Calu3 (cell line): Measurements from ENCODE around the gene BUB1B. TPM values are rescaled to one million over a fixed set of nuclear protein-coding genes. Genes with fewer than 3 reads are reported as not detected.

Source experiments
- BruUV-seq: library from RNA; stranded (reverse); fragments of 400-500 nt; replicated peaks from 2 replicates; lab custom pipeline; 2021; lab: Mats Ljungman, UMichigan
- CTCF ChIA-PET: fragments of 300-600 bp; sonication (Branson Sonifier 250); formaldehyde crosslinking; loops from one replicate; lab custom pipeline; 2022; ENCODE audit warnings: antibody characterized with exemption; lab: Charles Lee
- DNase-seq: peaks from one replicate; pipeline ENCODE4 v3.0.0; 2022
- H3K27ac Mint-ChIP-seq: one replicate; pipeline ENCODE4 v1.8.0; 2022; ENCODE audit warnings: mixed read lengths; ENCODE audit not compliant: unreplicated experiment
- H3K27me3 Mint-ChIP-seq: one replicate; pipeline ENCODE4 v1.8.0; 2022; ENCODE audit warnings: mixed read lengths; ENCODE audit not compliant: unreplicated experiment
- H3K36me3 Mint-ChIP-seq: one replicate; pipeline ENCODE4 v1.8.0; 2022; ENCODE audit warnings: mild to moderate bottlenecking, moderate library complexity, mixed read lengths; ENCODE audit not compliant: insufficient read depth, unreplicated experiment
- H3K4me1 Mint-ChIP-seq: one replicate; pipeline ENCODE4 v1.8.0; 2022; ENCODE audit warnings: mild to moderate bottlenecking, low read depth, mixed read lengths; ENCODE audit not compliant: unreplicated experiment
- H3K4me3 Mint-ChIP-seq: one replicate; pipeline ENCODE4 v1.8.0; 2022; ENCODE audit warnings: mild to moderate bottlenecking, low read depth, moderate library complexity, mixed read lengths; ENCODE audit not compliant: unreplicated experiment
- H3K9me3 Mint-ChIP-seq: one replicate; pipeline ENCODE4 v1.8.0; 2022; ENCODE audit warnings: low read depth, mixed read lengths; ENCODE audit not compliant: unreplicated experiment
- intact Hi-C: fragments of 100-400 bp; cut with micrococcal nuclease; formaldehyde crosslinking; loops from one replicate; pipeline ENCODE4 v1.10.0; 2022; ENCODE audit not compliant: unreplicated experiment
- total RNA-seq: library from RNA; stranded (reverse); gene quantifications from 2 replicates; pipeline ENCODE4 v1.2.3, GENCODE V29; 2022
- TF ChIP-seq, protein P1 (sequence below): fragments of 200-600 bp; IDR thresholded peaks from one replicate; pipeline ENCODE4 v1.8.0; 2022; ENCODE audit warnings: antibody characterized with exemption; ENCODE audit not compliant: unreplicated experiment

BUB1B gene
- total RNA-seq, 1 experiment from 2014 or later = 41.8 TPM

DNA sequence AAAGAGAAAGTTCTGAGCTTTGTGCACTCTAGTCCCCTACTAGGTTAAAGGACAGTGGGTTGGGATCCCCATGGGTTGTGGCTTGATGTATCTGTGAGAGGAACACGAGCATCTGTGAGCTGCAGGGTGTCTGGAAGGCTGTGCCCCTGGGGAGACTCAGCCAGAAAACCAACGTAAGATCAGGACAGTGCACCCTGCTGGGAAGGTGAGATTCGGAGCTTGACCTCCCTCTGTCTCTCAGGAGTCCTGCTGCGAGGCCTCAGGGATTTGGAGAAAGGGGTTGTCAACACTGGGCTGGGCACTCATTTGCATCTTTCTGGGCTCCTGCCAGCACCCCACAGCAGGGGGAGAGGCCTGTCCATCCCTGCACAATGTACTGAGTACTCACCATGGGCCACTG lies 106.8 kb downstream of the BUB1B start:
- Mint-ChIP-seq H3K4me1 (no peaks in the 10 kb centered on the region), H3K27me3 (no peaks in the 10 kb centered on the region), H3K36me3 (no peaks in the 10 kb centered on the region), H3K4me3 (no peak overlapping the region), H3K9me3 (no peaks in the 10 kb centered on the region), H3K27ac (no peak overlapping the region)
- no peak for DNase-seq
- CTCF ChIA-PET = interaction anchor here (0.5 to 1.3 kb wide), 3 partner anchors 29 to 50 kb away, joined by 3 to 7 read pairs (median 3); partner anchors contain the start of gene PAK6
- no TSS peak for BruUV-seq
- intact Hi-C loops = no loop called here
- TF ChIP-seq, protein P1, sequence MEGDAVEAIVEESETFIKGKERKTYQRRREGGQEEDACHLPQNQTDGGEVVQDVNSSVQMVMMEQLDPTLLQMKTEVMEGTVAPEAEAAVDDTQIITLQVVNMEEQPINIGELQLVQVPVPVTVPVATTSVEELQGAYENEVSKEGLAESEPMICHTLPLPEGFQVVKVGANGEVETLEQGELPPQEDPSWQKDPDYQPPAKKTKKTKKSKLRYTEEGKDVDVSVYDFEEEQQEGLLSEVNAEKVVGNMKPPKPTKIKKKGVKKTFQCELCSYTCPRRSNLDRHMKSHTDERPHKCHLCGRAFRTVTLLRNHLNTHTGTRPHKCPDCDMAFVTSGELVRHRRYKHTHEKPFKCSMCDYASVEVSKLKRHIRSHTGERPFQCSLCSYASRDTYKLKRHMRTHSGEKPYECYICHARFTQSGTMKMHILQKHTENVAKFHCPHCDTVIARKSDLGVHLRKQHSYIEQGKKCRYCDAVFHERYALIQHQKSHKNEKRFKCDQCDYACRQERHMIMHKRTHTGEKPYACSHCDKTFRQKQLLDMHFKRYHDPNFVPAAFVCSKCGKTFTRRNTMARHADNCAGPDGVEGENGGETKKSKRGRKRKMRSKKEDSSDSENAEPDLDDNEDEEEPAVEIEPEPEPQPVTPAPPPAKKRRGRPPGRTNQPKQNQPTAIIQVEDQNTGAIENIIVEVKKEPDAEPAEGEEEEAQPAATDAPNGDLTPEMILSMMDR = no peak

DNA sequence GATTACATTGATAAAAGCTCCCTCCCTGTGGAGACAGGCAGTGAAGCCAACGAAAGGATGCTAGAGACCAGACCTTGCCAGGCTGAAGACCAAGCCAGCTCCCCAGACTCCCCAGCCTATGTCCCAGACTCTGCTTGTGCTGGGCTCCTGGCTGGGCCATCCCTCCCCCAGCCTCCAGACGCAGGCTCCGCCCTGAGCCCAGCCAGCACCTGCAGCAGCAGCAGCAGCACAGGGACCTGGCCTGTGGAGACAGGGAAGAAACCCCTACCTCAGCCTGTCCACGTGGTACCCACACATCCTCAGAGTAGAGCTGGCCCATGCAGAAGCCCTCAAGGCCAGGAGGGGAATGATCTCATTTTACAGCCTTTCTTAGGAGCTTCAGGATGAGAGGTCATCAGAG lies 108.7 kb downstream of the BUB1B start:
- Mint-ChIP-seq H3K27ac (no peak overlapping the region), H3K9me3 (no peaks in the 10 kb centered on the region), H3K36me3 (no peaks in the 10 kb centered on the region), H3K4me1 (no peaks in the 10 kb centered on the region), H3K4me3 (no peak overlapping the region), H3K27me3 (no peaks in the 10 kb centered on the region)
- no peak for DNase-seq
- TF ChIP-seq, protein P1 = no peak
- CTCF ChIA-PET = no interaction called here
- no TSS peak for BruUV-seq
- intact Hi-C loops = loop anchor here (5.0 kb wide), 1 partner anchor 222 kb away; no protein-coding TSS in a partner anchor

DNA sequence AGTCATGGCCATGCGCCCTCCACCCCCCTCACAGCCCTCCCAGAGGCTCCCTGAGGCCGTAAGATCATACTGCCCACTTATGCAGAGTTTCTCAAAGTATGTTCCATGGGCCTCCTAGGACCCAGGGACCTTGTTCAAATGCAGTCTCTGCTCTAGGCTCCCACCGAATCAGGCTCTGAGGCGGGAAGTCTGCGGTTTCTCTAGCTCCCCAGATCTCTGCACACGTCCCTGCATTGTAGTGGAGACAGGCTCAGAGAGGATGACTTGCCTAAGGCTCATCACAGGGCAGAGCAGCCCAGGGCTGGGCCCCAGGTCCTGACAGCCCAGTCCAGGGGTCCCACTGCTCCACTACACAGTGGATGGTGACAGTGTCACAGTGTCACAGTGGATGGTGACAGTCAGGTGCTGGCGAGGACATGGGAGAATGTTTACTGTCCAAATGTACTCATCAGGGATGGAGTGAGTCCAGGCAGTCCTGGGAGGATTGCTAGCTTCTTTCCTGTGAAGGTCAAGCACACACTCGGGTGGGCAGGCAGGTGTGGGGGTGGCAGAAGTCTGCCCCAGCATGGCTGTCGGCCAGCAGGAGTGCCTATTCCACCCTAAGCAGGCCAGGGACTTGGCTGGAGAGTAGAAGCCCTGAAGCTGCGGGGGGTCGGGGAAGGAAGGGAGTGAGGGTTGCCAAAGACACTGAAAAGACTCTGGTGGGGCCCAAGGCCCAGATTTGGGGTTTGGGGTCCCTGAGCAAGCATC lies 109.6 kb downstream of the BUB1B start:
- no peak for DNase-seq
- no peak overlapping the region for H3K4me3 Mint-ChIP-seq
- no TSS peak for BruUV-seq
- CTCF ChIA-PET = no interaction called here
- intact Hi-C loops = loop anchor here (5.0 kb wide), 1 partner anchor 223 kb away; no protein-coding TSS in a partner anchor
- no peak overlapping the region for H3K27ac Mint-ChIP-seq
- no peaks in the 10 kb centered on the region for H3K9me3 Mint-ChIP-seq
- no peaks in the 10 kb centered on the region for H3K36me3 Mint-ChIP-seq
- TF ChIP-seq, protein P1 = no peak
- no peaks in the 10 kb centered on the region for H3K27me3 Mint-ChIP-seq
- H3K4me1 Mint-ChIP-seq = no peaks in the 10 kb centered on the region

Other genes with a start within 250 kb of the BUB1B start
- 7.3 and 10.2 TPM in 2 replicates for gene GPR176, start 240.8 kb upstream of the BUB1B start, total RNA-seq
- gene EIF2AK4, start 227.0 kb upstream of the BUB1B start, total RNA-seq = 14.9 and 18.5 TPM in 2 replicates
- gene SRP14, start 121.9 kb upstream of the BUB1B start, total RNA-seq = 96.5 and 113 TPM in 2 replicates
- gene BMF, start 52.2 kb upstream of the BUB1B start, total RNA-seq = 7.9 and 11.5 TPM in 2 replicates
- 7.0 and 7.1 TPM in 2 replicates for gene PAK6, start 78.0 kb downstream of the BUB1B start, total RNA-seq
- 0.56 TPM in 1 of 2 replicates, not detected in the other for gene ANKRD63, start 122.0 kb downstream of the BUB1B start, total RNA-seq
- gene PLCB2, start 146.9 kb downstream of the BUB1B start, total RNA-seq = 37.3 and 43.1 TPM in 2 replicates
- 14.3 and 16.6 TPM in 2 replicates for gene INAFM2, start 162.6 kb downstream of the BUB1B start, total RNA-seq
- gene CCDC9B, start 179.9 kb downstream of the BUB1B start, total RNA-seq = 85.6 and 102 TPM in 2 replicates
- gene PHGR1, start 190.0 kb downstream of the BUB1B start, total RNA-seq = not detected in 2 replicates
- 1.1 and 1.3 TPM in 2 replicates for gene DISP2, start 197.2 kb downstream of the BUB1B start, total RNA-seq
- 29.5 and 44.5 TPM in 2 replicates for gene KNSTRN, start 221.7 kb downstream of the BUB1B start, total RNA-seq
- gene IVD, start 244.7 kb downstream of the BUB1B start, total RNA-seq = 46.6 and 54.2 TPM in 2 replicates